Endothelial cell of umbilical vein (primary cell): Measurements from ENCODE around the gene ZDHHC9.

Source experiments
- CTCF ChIP-seq, 2 donors: IDR thresholded peaks; 1 replicate in 1 of 2; 2 replicates in 1 of 2; pipeline ENCODE4 v1.5.1; 2011; ENCODE audit warnings: low read length in 2 of 2, mild to moderate bottlenecking in 2 of 2, moderate library complexity in 2 of 2, control low read depth in 1 of 2, inconsistent platforms in 1 of 2, low read depth in 1 of 2; ENCODE audit not compliant: insufficient read depth in 1 of 2; ENCODE audit errors: extremely low read depth in 1 of 2
- POLR2A ChIP-seq: IDR thresholded peaks from 2 replicates; pipeline ENCODE4 v1.6.1; 2012; ENCODE audit warnings: low read depth, mild to moderate bottlenecking, control low read depth, low read length
- POLR2AphosphoS5 ChIP-seq: IDR thresholded peaks from 2 replicates; pipeline ENCODE4 v1.6.1; 2012; ENCODE audit warnings: low read depth, mild to moderate bottlenecking, control low read depth, low read length, moderate library complexity; ENCODE audit not compliant: insufficient read depth

DNA sequence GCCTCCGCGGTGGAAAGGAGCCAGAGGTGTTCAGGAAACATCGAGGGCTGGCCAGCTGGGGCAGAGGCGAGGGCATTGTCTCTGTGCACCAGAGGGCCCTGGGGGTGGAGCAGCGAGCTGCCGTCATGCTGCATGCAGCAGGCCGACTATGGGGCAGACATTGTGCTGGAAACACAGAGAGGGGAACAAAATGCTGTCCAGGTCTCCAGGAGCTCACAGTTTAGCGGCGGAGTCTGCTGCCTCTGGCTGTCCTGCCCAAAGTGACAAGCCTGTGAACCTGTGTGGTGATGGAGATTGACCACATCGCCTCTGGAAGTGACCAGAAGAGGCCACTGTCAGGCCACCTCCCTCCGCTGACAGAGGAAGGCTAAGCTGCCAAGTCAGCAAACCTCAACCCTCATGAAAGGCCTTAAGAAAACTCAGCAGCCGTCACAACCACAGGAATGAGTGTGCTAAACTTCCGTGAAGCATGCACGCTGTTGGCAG, 84.1 kb downstream of the ZDHHC9 start:
- TF ChIP-seq CTCF (IDR thresholded peaks at IDR 0.05; ENCODE audit: extremely low read depth in 1 of 2, insufficient read depth in 1 of 2, low read depth in 1 of 2, low read length in 2 of 2) = no peak
- TF ChIP-seq POLR2A = no peak
- TF ChIP-seq POLR2AphosphoS5 = no peak
